K562 (cell line): Measurements from ENCODE around the gene CHAF1A.

ENCODE experiments used
- ARHGAP35 ChIP-seq: fragments of 450-650 bp; IDR thresholded peaks from 2 replicates; pipeline ENCODE4 v1.6.1; 2018; ENCODE audit not compliant: partially characterized antibody
- BRCA1 ChIP-seq, 2 experiments: fragments of 450-650 bp in 1 of 2; sonication (generic) in 1 of 2; formaldehyde crosslinking in 1 of 2; IDR thresholded peaks; 2 replicates each; pipeline versions ENCODE4 v1.5.0 to v1.6.1; 2017 to 2020; ENCODE audit warnings: mild to moderate bottlenecking in 1 of 2, missing genetic modification reagents in 1 of 2
- CHD4 ChIP-seq: fragments of 200-600 bp; sonication (generic); IDR thresholded peaks from 3 replicates; pipeline ENCODE4 v1.6.1; 2012; ENCODE audit warnings: low read depth, mild to moderate bottlenecking, mixed read lengths, low read length, inconsistent platforms; ENCODE audit not compliant: insufficient read depth, insufficient replicate concordance, poor library complexity, severe bottlenecking
- CTCF ChIP-seq, 3 experiments: IDR thresholded peaks in 2 of 3; conservative IDR thresholded peaks in 1 of 3; 2 replicates each; pipeline ENCODE4 v1.5.1; 2011 to 2012; ENCODE audit warnings: low read length in 3 of 3, mild to moderate bottlenecking in 3 of 3, control low read depth in 2 of 3, improper control_type of control experiment in 1 of 3, inconsistent platforms in 1 of 3, low read depth in 1 of 3, mixed read lengths in 1 of 3, moderate library complexity in 1 of 3; ENCODE audit not compliant: insufficient read depth in 2 of 3
- KDM4B ChIP-seq, 2 experiments: fragments of 450-650 bp in 1 of 2; sonication (generic) in 1 of 2; IDR thresholded peaks; 2 replicates each; pipeline ENCODE4 v1.6.1; 2016 to 2017; ENCODE audit warnings: borderline replicate concordance in 2 of 2, antibody characterized with exemption in 1 of 2, low read depth in 1 of 2, mild to moderate bottlenecking in 1 of 2
- MTA3 ChIP-seq: fragments of 450-650 bp; formaldehyde crosslinking; IDR thresholded peaks from 2 replicates; pipeline ENCODE4 v1.6.1; 2017; ENCODE audit warnings: mild to moderate bottlenecking, borderline replicate concordance
- POLR2A ChIP-seq: fragments of 450-650 bp; conservative IDR thresholded peaks from 2 replicates; pipeline ENCODE4 v1.6.1; 2016
- TSC22D4 ChIP-seq: fragments of 450-650 bp; IDR thresholded peaks from 2 replicates; pipeline ENCODE4 v1.6.1; 2016; ENCODE audit warnings: missing genetic modification characterization, missing biosample characterization, control low read depth
- TF ChIP-seq, protein P1 (sequence below): sonication (generic); formaldehyde crosslinking; IDR thresholded peaks from 2 replicates; pipeline ENCODE4 v1.8.0; 2022; ENCODE audit warnings: missing genetic modification reagents, mild to moderate bottlenecking, borderline replicate concordance

GRCh38 chr19:4366666-4367335, 35.6 kb upstream of the CHAF1A start:
- TF ChIP-seq CTCF (IDR thresholded peaks at IDR 0.05 in 2 of 3, conservative IDR thresholded peaks at IDR 0.05 in 1 of 3; ENCODE audit: insufficient read depth in 2 of 3, low read depth in 1 of 3, low read length in 3 of 3) (no peak), KDM4B (IDR thresholded peaks at IDR 0.05; ENCODE audit: borderline replicate concordance in 2 of 2, low read depth in 1 of 2) (no peak), BRCA1 (IDR thresholded peaks at IDR 0.05) (no peak), BRCA1 (CRISPR knock-in tag; IDR thresholded peaks at IDR 0.05) (no peak), ARHGAP35 (no peak), POLR2A (no peak), CHD4 (no peak), MTA3 (no peak), TSC22D4 (tag) (no peak)
- TF ChIP-seq, protein P1, sequence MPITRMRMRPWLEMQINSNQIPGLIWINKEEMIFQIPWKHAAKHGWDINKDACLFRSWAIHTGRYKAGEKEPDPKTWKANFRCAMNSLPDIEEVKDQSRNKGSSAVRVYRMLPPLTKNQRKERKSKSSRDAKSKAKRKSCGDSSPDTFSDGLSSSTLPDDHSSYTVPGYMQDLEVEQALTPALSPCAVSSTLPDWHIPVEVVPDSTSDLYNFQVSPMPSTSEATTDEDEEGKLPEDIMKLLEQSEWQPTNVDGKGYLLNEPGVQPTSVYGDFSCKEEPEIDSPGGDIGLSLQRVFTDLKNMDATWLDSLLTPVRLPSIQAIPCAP (CRISPR knock-in tag): no peak
